ENCODE data around the gene TIAM2.
"Not testable (repeated sequence)": the region's sequence is repeated elsewhere in the genome, so short reads cannot be mapped to it uniquely, and the experiment has no call there.

GRCh38 chr6:155103083-155103645 lies 108.0 kb downstream of the TIAM2 start:
- not testable (repeated sequence) for TF ChIP-seq CTCF, POLR2AphosphoS5 (IDR thresholded peaks at IDR 0.05)

All from esophagus muscularis mucosa (tissue), 3 donors.